Germinal center (tissue), 1 donor: ENCODE measurements around the gene LAGE3.
"Not testable (repeated sequence)": the region's sequence is repeated elsewhere in the genome, so short reads cannot be mapped to it uniquely, and the experiment has no call there.

Experiments
- DNase-seq: peaks from one replicate; pipeline ENCODE4 v3.0.0; 2012; ENCODE audit warnings: mixed read lengths, low spot score

The LAGE3 gene

DNA sequence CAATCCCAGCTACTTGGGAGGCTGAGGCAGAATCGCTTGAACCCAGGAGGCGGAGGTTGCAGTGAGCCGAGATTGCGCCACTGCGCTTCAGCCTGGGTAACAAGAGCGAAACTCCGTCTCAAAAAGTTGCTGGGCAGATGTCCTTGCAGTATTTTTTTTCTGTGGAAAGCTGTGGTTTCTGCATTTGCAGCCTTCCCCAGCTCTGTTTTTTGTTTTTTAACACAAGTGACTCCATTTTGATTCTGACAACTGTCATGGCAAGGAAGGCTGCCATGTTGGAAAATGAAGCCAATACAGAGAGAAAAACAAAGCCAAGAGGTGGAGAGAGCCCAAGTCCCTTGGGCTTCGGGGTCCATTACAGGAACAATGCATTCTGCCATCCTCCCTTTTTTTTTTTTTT, 23.0 kb upstream of the LAGE3 start:
- DNase-seq = no peak

DNA sequence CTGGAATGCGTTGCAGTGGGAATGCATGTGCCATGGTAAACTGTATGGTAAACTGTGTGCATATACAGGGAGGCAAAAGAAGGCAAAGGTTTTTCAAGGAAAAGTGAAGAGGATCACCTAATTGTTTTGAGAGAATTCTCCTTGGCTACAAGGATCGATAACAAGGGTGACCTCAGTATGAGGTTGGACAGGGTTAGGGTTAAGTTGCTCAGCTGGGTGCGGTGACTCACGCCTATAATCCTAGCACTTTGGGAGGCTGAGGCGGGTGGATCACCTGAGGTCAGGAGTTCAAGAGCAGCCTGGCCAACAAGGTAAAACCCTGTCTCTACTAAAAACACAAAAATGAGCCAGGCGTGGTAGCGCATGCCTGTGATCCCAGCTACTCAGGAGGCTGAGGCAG, 22.3 kb upstream of the LAGE3 start:
- DNase-seq = not testable (repeated sequence)

DNA sequence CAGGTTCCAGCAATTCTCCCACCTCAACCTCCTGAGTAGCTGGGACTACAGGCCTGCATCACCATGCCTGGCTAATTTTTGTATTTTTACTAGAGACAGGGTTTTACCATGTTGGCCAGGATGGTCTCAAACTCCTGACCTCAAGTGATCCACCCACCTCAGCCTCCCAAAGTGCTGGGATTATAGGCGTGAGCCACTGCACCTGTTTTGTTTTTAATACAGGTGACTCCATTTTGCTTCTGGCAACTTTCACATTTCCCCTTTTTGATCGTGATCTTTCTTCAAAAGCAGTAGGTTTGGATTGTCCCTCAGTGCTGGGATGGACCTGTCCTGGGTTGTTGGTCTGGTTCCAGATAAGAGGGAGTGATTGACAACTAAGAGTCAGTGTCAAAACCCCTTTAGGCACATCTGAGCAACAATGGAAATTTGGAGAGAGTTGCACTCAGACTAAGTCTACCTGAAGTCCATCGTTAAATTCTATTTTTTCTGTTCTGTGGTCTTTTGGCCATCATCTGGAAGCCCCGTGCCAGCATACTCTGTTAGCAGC, 17.6 kb upstream of the LAGE3 start:
- DNase-seq = not testable (repeated sequence)

DNA sequence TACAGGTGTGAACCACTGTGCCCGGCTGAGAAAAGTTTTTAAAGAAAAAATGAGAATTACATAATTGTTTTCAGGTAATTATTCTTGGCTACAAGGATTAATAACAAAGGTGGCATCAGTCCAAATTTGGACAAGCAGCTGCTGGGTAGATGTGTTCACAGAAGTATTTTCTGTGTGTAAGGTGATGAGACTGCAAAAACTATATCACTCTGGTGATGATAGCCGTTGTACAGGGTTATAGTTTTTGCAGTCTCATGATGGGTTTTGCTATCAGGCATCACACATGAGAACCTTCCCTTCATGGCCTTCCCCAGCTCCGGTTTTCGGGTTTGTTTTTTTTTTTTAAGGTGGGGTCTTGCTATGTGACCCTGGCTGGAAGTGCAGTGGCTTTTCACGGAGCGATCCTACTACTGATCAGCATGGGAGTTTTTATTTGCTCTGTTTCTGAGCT, 16.4 kb upstream of the LAGE3 start:
- no peak for DNase-seq

DNA sequence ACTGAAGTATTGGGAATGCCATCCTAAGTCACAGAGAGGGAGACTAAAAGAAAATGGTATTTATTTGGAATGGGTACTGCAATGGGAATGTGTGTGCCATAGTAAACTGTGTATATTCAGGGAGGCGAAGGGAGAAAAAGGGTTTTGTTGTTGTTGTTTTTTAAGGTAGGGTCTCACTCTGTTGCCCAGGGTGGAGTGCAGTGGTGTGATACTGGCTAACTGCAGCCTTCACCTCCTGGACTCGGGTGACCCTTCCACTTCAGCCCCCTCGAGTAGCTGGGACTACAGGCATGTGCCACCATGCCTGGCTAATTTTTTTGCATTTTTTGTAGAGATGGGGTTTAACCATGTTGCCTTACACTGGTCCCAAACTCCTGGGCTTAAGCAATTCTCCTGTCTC, 15.6 kb upstream of the LAGE3 start:
- DNase-seq = no peak

DNA sequence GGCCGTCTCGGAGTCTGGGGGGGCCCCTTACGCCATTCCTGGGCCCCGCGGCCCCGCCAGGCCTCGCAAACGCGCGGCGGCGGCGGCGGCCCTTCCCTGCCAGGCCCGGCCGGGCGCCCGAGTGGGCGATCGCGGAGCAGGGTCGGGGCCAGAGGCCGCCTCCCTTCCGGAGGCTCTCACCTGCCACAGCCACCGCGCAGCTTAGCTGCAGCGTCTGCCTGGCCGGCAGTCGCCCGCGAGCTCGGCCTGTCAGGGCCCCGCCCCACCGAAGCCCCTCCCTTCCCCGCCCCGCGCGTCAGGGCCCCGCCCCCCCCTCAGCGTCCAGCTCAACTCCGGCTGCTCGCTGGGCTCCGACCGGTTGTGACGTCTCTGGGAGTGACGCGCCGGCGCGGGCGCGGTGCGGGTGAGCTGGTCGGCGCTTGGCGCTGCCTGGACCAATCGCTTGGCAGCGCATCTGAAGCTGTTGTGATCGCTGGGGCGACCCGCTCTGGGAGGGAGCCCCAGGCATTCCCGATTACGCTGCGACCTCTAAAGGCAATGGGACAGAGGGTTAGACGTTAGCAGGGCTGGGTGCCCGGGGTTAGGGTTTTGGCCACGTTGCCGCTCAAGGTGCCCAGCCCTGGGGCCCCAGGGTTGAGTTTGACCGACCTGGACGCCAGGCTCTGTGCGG, 11.5 kb upstream of the LAGE3 start, which contains the start of gene SLC10A3:
TSS of gene SLC10A3 (minus strand) at position 216 of the 670 bp plus-strand sequence. CDS start 1,689 bp downstream, outside the sequence.
- DNase-seq = peak; percentile 90

DNA sequence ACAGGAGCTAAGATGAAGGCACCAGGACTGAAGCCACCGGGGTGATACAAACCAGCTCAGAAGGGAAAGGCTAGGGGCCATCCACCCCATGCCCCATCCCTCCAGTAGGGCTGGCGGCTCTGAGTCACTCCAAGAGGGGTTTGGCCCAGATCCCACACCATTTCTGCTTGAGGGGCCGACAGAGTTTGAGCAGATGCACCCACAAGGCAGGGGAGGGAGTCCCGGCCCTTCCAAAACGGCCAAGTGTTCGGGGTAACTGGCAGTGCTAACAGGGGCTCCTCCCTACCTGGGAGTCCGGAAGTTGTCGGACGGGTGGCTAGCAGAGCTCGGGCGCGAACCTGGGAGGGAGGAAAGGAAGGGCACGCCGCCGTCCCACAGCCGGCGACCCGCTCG, 10.9 kb upstream of the LAGE3 start:
- peak; percentile 10 for DNase-seq

DNA sequence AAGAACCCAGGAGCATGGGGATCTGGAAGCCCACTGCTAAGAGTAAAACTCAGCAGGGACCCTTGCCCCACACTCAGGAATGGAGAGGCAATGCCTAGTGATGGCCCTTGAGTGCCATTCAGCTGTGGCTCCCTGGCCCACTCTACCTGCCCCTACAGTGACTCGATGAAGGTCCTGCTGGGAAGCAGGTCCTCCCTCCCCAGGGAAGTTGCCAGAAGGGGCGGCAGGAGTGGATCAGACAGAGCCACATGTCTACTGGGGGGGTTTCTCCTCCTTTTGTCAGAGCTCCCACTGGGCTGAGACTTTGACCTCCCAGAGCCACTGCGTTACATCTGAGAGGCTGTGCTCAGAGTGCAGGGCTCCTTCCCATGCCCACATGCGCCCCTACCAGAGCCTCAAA, 10.1 kb upstream of the LAGE3 start:
- no peak for DNase-seq

DNA sequence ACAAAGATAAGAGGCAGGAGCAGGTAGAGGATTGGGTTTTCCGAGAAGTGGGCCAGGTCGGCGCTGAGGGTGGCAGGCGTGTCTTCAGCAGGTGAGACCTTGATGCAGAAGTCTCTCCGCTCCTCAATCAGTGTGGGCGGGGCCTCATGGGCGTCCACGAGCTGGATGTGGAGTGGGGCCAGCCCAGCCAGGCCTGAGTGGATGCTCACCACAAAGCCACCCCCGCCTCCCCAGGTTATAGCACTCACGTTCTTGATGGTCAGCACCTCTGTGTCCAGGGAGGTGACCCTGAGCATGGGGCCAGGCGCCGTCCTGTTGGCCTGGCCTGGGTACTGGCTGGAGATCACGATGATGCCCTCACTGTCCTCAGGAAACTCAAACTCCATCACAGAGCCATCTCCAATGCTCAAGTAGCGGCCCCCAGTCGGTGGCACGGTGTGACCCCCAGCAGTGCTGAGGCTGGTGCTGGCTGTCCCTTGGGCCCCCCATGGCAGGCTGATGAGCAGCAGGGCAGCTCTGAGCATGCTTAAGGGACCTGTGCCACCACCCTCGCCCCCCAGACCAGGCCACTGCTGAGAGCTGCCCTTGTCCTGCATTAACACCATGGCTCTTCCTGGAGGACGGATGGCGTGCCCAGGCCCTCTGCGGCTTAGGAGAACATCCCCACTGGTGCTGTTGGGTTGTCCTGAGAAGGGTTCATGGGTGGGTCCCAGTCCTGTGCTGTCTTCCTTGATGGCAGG, 9.4 kb upstream of the LAGE3 start:
- no peak for DNase-seq

DNA sequence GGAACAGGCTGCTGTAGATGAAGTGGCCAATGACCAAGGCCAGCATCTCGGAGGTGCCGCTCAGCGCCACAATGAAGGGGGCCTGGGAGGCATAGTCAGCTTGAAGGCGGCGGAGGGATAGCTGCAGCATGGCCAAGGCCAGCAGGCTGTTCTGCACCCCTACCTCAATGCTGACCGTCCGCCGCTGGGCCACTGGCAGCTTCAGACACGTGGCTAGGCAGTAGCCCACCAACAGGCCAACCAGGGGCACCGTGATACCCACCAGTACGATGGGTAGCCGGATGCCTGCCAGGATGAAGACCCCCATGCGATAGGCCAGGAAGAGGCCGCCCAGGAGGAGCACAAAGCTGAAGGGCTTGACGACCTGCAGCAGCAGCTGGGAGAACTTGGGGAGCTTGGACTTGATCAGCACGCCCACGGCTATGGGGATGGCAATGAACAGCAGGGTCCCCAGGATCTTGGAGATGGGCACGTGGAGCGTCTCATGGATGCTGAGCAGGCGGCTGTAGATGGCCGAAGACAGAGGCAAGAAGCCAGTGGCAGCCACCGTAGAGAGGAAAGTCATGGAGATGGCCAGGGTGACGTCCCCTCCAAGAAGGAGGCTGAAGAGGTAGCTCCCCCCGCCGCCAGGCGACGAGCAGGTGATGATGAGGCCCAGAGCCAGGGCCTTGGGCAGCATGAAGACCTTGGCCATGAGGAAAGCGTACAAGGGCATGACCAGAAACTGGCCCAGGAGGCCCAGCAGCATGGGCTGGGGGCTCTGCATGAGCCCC, 8.6 kb upstream of the LAGE3 start:
- DNase-seq = no peak

DNA sequence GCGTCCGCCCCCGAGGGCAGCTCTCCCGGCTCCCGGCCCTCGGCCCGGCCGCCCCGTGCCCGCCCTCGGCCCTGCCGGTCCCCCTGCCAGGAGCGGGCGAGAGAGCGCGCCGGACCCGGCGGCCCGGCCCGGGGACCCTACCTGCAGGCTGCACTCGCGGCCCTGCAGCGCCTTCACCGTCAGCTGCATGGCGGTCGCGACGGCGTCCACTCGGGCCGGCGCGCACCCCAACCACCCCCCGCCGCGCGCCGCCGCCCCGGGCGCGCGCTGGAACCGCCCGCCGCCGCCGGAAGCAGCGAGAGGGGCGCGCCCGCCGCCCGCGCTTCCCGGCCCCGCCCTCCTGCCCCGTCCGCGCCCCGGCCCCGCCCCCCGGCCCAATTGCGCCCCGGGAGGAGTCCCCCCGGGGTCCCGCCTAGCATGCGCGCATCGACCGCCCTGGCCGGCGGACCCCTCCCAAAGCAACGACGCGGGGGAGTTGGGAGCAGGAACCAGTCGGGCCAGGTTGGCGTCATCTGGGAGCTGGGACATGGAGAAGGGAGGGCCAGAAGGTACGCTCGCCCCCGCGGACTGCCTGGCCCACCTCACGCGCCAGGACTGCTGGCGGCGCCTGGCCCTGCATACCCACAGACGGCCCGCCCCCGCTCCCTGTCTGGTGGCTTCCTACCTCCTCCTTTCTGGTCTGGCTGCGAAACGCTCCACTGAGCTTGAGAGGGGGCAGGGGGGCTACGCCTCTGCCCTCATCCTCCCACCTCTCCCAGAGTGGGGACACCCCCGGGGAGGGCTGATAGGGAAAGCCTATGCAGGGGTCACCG, 7.5 kb upstream of the LAGE3 start, which contains the start of gene UBL4A:
TSS of gene UBL4A (minus strand) at position 220 of the 812 bp plus-strand sequence. CDS start at position 189, 31 bp downstream.
- peak; percentile 73 for DNase-seq

DNA sequence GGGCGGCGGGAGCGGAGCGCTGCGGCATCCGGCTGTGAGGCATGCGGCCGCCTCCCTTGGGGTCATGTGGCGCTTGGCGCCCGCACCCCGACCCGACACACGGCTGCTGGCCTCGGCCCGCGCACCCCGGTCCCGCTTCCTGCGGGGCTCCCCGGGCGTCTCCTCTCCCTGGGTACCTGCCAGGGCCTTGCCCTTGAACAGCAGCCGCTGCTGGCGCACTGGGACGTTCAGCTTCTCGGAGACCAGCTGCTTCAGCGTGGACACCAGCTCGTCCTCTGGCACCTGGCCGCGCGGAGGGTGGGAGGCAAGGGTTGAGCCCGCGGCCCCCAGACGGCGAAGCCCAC, 6.9 kb upstream of the LAGE3 start:
- DNase-seq = peak; percentile 14

DNA sequence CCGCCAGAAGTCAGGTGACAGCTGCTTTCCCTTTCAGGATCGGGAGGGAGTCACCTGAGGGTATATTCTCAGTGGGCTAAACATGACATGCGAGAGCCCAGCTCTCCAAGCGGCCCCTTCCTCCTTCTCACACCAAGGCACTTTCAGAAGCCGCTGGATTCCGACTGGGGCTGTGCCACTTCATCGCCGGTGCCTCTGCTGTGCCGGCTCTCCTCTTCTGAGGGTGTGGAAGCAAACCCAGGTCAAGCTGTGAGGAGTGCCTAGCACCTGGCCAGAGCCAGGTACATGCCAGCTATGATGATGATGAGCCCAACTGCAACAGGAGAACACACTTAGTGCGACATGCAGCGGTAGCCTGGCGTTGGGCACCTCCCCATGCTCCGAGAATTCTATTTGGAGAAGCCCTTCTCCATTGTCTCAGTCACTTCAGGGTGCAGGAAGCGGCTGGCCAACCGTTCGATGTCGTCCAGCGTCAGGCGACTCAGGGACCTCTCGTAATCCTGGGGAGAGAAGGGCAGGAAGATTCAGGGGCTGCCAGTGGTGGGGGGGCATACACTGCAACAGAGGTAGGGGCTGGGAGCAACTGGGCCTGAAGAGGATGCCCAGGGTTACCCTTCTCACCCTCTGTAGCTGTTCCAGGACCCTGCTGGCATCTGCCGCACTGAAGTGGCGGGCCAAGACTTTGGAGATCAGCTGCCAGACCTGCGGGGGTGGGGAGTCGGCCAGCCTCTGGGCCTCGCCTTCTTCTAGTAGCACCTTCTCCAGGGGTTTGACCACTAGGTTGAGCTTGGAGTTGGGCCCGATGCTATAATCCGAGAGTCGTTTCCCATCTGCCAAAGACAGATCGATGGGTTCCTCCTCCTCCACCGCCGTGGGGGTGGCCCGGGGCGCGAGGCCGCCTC, 6.3 kb upstream of the LAGE3 start:
- DNase-seq = no peak

DNA sequence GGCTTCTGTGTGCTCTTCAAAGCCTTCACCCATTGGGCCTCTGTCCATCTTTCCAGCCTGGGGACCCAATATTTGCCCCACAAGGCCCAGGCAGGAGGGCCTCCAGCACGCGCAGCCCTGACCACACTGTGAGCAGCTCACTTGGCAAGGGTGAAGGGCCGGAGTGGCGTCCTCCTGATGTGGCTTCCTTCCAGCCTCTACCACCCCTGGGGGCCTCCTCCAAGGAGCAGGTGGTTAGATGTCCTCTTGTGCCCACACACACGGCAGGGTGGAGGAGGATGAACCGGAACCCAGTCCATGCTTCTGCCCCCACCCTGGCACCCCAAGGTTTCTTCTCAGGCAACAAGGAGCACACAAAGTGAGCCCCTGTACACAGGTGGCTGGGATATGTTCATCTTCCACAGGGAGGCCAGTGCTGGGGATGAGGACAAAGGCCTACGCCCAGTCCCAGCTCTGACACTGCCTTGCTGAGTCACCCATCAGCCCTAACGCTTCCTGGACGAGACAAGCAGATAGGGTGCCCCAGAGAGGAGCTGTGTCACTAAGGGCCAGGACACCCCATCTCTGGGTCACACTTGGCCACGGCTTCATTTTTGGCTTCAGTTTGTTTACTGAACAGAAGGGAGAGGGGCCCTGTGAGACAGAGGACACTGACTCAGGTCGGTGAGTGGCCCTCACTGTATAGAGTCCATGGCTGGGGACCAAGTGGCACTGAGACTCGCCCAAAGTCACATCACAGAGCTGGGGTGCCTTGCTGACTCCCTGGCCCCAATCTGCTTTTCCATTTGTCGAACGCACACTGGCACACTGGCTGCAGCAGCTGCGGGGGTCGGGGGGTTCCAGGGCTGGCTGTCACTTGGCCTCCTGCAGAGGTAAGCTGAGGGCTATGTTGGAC, 5.4 kb upstream of the LAGE3 start:
- no peak for DNase-seq

DNA sequence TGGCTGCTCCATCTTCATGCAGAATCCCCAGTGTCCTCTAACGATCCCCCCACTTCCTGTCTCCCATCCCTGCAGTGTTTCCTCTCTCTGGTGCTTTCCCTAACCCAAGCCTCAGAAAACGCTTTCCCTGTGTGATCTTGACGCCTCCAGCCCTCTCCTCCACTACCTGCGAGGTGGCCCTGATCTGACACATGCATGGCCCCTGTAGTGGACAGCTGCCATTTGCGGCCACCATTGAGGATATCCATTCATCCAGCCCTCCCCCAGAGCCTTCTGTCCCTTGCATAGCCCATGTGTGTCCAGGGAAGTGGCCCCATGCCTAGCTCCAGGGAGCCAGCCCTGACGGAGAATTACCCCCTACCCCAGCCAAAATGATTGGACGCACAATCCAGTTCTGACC, 4.2 kb upstream of the LAGE3 start:
- DNase-seq = no peak

DNA sequence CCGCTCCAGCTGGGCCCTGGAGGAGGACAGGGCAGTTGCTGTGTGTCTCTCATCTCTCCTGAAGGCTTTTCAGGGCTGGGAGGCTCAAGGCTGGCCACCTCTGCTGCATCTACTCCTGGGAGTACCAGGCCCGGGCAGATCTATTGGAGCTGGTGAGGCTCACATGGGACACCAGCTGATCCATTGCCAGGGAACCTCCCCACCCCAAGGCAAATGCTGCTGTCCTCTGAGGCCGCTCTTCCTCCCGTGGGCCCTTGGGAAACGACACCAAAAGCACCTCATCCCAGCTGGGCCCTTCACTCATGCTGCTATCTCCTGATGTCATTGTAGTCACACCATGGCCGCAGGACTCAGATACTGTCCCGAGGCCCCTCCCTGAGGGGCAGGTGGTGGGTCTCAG, 3.7 kb upstream of the LAGE3 start:
- DNase-seq = no peak

DNA sequence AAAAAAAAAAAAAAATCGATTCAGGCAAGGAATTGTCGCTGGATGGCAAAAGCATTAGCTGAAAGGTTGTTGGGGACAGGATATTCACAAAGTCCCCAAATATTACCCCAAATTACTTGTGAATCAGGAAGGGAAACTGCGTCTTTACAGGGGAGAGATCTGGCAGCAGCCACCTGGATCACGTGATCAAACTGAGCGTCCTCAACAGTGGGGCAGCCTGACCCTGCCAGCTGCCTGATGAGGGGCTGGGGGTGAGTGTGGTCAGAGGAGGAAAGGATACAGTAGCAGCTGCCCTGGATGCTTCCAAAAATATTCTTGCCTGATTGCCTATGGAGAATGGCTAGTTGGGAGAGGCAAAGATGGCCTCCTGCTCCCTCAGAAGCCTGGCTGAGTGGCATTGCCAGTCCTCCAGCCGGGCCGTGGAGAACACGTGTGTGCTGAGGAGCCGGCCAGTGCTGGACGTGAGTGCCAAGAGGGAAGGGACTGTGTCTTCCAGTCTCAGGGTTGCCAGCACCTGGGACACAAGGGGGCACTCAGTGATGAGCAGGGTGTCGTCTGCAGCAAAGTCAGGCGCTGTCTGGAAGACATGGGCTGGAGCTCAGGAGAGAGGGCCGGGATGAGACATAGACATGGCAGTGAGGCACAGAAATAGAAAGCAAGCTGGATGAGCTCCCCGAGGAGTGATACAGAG, 3.0 kb upstream of the LAGE3 start:
- DNase-seq = no peak

DNA sequence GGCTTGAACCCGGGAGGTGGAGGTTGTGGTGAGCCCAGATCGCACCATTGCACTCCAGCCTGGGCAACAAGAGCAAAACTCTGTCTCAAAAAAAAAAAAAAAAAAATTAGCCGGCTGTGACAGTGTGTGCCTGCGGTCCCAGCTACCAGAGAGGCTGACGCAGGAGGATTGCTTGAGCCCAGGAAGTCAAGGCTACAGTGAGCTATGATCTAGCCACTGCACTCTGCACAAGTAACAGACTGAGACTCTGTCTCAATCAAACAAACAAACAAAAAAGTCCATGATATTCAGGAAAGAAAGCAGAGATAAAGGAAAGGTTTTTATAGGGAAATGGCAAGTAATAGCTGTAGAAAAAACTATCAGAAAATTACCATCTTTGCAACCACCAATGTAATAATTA, 2.1 kb upstream of the LAGE3 start:
- DNase-seq = no peak

DNA sequence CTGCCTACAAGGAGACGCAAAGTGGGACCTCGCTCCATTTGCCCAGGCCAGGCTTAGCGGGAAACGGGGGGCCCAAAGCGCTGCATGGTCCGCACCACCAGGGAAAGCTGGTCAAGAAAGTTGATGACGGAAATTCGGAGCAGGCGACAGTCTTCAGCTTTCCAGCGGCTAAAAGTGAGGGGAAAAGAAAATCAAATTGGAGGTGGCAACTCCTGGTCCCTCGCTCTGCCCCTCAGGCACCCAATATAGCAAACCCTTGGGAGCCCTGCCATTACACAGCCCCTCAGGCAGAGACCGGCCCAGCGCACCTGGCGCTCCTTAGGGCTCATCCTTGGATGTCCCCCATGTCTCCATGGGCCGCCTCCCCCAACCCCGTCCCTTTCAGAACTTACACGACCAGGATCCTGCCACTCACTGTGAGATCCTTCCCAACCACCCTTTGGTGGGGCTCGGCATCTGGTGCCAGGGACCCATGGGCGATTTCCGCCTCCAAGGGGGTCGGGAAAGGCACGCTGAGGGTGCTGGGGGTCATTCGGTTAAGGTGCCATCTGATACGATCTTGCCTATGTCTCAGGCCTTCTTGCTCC, 1.1 kb downstream of the LAGE3 start:
- DNase-seq = no peak
